Vagina (tissue), 2 donors: ENCODE data around the gene APOL1.

ENCODE experiments used
- CTCF ChIP-seq, 3 experiments: fragments of 450-650 bp in 2 of 3; fragments of 200-600 bp in 1 of 3; sonication (generic) in 1 of 3; IDR thresholded peaks; one replicate each; pipeline ENCODE4 v1.5.1; 2017 to 2019; ENCODE audit warnings: antibody characterized with exemption in 3 of 3, mild to moderate bottlenecking in 2 of 3, moderate library complexity in 2 of 3
- POLR2AphosphoS5 ChIP-seq, 2 donors: sonication (generic); formaldehyde crosslinking; IDR thresholded peaks; one replicate each; pipeline ENCODE4 v1.9.0; 2017; ENCODE audit warnings: antibody characterized with exemption in 2 of 2, mild to moderate bottlenecking in 2 of 2, low read depth in 1 of 2; ENCODE audit not compliant: insufficient read depth in 1 of 2

GRCh38 chr22:36258701-36259614, 6.0 kb downstream of the APOL1 start:
- TF ChIP-seq CTCF (IDR thresholded peaks at IDR 0.05): no peak
- no peak for TF ChIP-seq POLR2AphosphoS5 (IDR thresholded peaks at IDR 0.05; ENCODE audit: insufficient read depth in 1 of 2, low read depth in 1 of 2)
